ENCODE data around the gene LRP5.

The LRP5 gene

GRCh38 chr11:68347345-68347744, 35.0 kb downstream of the LRP5 start:
- DNase-seq (ENCODE audit: low read depth), result no peak

- DNase-seq (ENCODE audit: low read depth), result no peak
These were observed 35.5 kb downstream of the LRP5 start for GRCh38 chr11:68347841-68348240.

DNA sequence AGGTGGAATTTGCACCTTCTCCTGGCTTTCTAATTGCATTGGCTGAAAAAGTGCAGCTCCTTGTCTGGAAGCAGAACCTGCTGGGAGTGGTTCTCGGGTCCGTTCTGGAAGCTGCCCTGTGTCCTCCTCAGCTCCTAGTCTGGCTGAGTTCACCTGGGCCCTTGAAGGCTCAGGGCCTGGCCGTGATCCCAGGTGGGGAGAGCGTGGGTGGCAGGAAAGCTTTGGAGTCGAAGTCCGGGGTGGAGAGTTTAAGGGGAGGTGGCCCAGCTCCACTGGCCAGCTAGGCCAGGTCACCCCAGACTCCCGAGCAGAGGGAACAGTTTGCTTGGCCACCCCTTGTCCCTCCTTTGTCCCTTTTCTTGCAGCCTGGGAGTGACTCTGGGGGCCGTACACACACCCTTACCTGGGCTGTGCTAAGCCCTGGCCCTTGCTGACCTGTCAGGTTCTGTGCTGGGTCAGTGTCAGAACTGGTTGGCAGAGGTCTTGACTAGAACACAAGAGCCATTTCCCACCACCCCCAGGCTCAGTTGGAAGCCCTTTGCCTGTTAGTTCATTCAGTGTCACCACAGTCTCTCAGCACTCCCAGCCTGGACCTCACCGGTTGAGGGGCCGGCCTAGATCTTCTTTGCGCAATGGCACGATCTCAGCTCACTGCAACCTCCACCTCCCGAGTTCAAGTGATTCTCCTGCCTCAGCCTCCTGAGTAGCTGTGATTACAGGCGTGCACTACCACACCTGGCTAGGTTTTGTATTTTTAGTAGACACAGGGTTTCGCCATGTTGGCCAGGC, 37.3 kb downstream of the LRP5 start:
- DNase-seq (ENCODE audit: low read depth), result no peak

- DNase-seq (ENCODE audit: low read depth), result no peak
These were observed 38.5 kb downstream of the LRP5 start for GRCh38 chr11:68350759-68351449.

- no peak for DNase-seq (ENCODE audit: low read depth)
These were observed 39.3 kb downstream of the LRP5 start for GRCh38 chr11:68351450-68352275.

- DNase-seq (ENCODE audit: low read depth), result no peak
These were observed 40.2 kb downstream of the LRP5 start for GRCh38 chr11:68352591-68352990.

- DNase-seq (ENCODE audit: low read depth), result no peak
These were observed 40.7 kb downstream of the LRP5 start for GRCh38 chr11:68353118-68353517.

GRCh38 chr11:68353669-68354068, 41.3 kb downstream of the LRP5 start:
- DNase-seq (ENCODE audit: low read depth), result no peak

DNA sequence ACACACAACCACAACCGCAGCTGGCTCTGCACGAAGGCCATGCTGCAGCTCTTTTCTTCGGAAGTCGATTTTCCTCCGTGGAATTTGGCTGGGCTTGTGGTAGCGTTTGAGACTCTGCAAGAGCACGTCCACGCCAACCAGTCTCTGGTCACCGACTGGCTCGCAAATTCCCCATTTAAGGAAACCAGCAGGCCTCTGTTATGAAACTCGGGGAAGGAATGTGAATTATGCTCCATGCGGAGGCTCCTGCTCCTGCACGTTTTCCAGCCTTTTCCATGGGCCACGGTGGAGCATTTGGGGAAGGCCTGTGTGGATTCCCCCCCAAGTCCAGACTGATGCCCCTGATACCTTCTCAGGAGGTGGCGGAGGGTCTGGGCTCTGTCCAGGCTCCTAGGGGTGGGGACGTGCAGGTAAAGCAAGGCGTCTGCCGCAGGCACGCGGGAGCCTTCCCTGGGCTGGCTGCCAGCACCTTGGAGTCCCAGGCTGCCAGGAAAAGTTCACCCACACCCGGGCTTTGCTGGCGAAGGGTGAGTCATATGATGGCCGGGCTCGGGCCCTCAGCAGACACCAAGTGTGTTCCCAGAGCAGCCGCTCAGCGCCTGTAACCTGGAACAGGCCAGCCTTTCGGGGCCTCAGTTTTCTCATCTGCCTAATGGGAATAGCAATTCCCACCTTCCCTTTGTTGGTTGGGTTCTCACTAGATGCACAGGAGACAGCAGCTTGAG, 41.9 kb downstream of the LRP5 start:
- no peak for DNase-seq (ENCODE audit: low read depth)

- DNase-seq (ENCODE audit: low read depth), result no peak
These were observed 43.1 kb downstream of the LRP5 start for GRCh38 chr11:68355471-68355870.

DNA sequence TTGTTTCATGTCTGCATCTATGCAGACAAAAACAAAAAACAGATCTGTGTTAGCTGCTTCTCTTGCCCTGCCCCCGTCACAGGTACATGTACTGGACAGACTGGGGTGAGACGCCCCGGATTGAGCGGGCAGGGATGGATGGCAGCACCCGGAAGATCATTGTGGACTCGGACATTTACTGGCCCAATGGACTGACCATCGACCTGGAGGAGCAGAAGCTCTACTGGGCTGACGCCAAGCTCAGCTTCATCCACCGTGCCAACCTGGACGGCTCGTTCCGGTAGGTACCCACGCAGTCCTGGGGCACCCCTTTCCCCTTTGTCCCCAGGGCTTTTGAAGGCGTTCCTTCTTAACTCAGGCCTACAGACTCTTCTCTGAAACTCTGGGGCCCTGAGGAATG, 45.2 kb downstream of the LRP5 start:
- no peak for DNase-seq (ENCODE audit: low read depth)

- no peak for DNase-seq (ENCODE audit: low read depth)
These were observed 46.0 kb downstream of the LRP5 start for GRCh38 chr11:68358416-68358815.

DNA sequence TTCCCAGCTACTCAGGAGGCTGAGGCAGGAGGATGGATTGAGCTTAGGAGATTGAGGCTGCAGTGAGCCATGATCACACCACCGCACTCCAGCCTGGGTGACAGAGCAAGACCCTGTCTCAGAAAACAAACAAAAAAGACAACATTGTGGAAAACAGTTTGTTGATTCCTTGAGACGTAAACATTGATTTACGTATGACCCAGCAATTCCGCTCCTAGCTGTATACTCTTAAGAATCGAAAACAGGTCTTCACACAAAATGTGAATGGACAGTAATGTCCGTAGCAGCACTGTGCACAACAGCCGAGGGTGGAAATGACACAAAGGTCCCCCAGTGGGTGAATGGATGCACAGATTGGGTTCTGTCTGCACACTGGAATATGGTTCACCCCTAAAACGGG, 49.3 kb downstream of the LRP5 start:
- DNase-seq (ENCODE audit: low read depth), result no peak

- DNase-seq (ENCODE audit: low read depth), result no peak
These were observed 50.5 kb downstream of the LRP5 start for GRCh38 chr11:68362801-68363379.

GRCh38 chr11:68363776-68364175, 51.4 kb downstream of the LRP5 start:
- no peak for DNase-seq (ENCODE audit: low read depth)

- DNase-seq (ENCODE audit: low read depth), result no peak
These were observed 52.2 kb downstream of the LRP5 start for GRCh38 chr11:68364581-68364980.

GRCh38 chr11:68365943-68366435, 53.6 kb downstream of the LRP5 start:
- no peak for DNase-seq (ENCODE audit: low read depth)

- no peak for DNase-seq (ENCODE audit: low read depth)
These were observed 54.9 kb downstream of the LRP5 start for GRCh38 chr11:68367252-68367651.

DNA sequence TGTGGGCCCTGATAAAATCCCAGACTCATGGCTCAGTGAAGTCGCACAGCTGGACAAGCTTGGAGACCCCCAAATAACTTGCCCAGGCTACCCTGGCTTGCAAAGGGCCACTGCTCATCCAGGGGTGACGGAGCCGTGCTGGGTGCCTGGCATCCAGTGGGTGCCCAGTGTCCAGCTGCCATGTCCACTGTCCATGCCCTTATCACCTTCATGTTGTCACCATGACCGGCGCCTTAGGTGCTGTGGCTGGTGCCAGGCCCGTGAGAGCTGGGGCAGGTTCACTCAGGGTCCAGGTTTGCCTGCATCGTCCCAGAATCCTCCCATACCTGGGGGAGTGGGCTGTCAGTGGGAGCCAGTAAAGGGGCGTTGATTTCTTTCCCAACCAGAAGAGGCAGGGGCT, 57.4 kb downstream of the LRP5 start:
- DNase-seq (ENCODE audit: low read depth), result no peak

DNA sequence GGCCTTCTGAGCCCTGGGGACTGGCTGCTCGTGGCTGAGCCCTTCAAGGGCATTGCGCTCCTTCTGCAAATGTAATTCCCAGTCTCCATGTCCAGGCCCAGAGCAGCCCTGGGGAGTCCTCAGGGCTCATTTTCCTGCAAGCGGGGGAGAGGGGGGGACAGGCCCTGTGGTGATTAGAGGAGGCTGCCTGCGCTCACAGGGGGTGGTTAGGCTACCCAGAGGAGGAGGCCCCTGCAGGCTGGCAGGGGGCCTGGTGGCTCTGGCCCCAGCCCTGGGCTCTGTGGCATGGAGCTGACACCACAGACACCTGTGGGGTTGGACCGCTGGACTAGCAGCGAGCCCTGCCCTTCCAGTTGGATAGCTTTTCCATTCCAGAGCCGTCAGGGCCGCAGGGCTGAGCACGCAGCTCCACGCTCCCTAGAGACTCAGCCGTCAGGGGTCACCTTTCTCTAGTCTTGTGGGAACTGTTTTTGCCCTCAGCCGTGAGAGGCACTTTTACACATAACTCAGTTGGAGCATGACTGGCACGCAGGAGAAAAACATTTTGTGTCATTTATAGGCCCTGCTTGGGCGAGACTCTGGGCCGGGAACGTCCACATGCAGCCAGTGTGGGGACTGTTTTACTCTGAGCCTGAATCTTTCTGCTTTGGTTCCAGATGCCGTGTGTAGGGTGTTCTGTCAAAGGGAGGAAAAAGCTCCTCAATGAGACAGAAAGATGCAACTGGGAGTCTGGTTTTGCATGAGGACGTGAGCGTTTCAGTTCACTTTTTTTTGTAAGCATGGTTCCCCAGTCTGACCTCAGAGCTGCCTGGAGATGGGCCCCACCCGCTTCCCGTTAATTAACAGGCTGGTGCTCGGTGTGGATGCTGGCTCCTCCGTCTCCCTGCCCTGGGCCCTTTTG, 58.1 kb downstream of the LRP5 start:
- no peak for DNase-seq (ENCODE audit: low read depth)
